Measurements from ENCODE around the gene BMF.
"Not testable (repeated sequence)": the region's sequence is repeated elsewhere in the genome, so short reads cannot be mapped to it uniquely, and the experiment has no call there.

BMF gene, protein sequence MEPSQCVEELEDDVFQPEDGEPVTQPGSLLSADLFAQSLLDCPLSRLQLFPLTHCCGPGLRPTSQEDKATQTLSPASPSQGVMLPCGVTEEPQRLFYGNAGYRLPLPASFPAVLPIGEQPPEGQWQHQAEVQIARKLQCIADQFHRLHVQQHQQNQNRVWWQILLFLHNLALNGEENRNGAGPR

DNA sequence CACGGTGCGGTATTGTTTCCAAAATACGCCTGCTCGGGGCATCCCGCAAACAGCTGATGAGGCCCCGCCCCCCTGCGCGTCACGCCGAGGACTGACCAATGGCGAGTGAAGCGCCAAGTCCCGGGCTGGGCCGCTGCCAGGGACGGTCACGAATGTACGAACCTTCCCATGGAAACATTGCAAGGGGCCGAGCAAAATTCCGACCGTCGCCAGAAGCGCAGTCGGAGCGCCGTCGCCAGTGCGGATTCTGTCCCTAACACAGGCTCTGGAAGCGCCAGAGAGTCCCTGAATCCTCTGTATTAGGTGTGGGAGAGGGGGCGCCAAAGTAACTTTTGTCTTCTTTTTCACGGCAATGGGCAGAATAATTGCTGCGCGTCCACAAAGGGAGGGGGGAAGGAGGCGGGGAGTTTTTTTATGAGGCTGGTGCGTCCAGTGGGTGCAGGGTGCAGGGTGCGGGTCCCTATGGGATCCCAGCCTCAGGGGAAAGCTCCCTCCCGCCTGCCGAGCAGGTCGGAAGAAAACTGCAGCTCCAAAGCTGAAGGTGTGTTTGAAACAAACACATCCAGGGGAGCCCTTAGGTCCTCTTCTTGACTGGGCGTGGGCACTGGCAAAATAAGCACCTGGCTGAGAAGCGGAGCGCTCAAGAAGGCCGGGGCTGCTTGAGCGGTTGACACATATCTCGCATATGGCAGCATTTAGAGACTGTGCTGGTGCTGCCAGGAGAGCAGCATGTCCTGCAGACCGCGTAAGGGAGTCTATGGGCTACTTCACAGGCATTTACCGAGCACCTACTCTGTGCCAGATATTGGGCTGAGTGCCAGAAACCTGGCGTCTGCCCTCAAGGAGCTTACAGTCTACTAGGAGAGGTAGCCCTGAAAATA lies at the start of gene BMF:
Gene BMF, minus strand, starts transcription at position 25 of the 881 bp plus-strand sequence. CDS start 2,793 bp downstream, outside the sequence.
- H3K36me3 ChIP-seq (ENCODE audit: low read length), result no peaks in the 10 kb centered on the region
- H3K9ac ChIP-seq (ENCODE audit: low read length), result peak within 1 kb of the TSS; percentile 74
- H3K27me3 ChIP-seq (ENCODE audit: low read length), result no peaks in the 10 kb centered on the region
- H3F3A ChIP-seq (ENCODE audit: insufficient read depth), result peaks cover 42% of the 10 kb centered on the region
- H2AFZ ChIP-seq (ENCODE audit: low read depth, low read length, severe bottlenecking), result peak within 1 kb of the TSS; percentile 88
- no peaks in the 10 kb centered on the region for H3K9me2 ChIP-seq (replicated peaks; ENCODE audit: insufficient read depth, low read length)
- peaks cover 19% of the 10 kb centered on the region for H3K79me2 ChIP-seq (ENCODE audit: insufficient read depth, low read length)
- no peaks in the 10 kb centered on the region for H4K20me1 ChIP-seq (ENCODE audit: low read depth, low read length)
- H3K4me3 ChIP-seq (ENCODE audit: insufficient read depth, low read length, poor library complexity, severe bottlenecking), result peak within 1 kb of the TSS; percentile 79
- TF ChIP-seq, protein P1, sequence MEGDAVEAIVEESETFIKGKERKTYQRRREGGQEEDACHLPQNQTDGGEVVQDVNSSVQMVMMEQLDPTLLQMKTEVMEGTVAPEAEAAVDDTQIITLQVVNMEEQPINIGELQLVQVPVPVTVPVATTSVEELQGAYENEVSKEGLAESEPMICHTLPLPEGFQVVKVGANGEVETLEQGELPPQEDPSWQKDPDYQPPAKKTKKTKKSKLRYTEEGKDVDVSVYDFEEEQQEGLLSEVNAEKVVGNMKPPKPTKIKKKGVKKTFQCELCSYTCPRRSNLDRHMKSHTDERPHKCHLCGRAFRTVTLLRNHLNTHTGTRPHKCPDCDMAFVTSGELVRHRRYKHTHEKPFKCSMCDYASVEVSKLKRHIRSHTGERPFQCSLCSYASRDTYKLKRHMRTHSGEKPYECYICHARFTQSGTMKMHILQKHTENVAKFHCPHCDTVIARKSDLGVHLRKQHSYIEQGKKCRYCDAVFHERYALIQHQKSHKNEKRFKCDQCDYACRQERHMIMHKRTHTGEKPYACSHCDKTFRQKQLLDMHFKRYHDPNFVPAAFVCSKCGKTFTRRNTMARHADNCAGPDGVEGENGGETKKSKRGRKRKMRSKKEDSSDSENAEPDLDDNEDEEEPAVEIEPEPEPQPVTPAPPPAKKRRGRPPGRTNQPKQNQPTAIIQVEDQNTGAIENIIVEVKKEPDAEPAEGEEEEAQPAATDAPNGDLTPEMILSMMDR (IDR thresholded peaks at IDR 0.05; ENCODE audit: insufficient read depth, low read length, poor library complexity, severe bottlenecking), result no peak
- no peak for TF ChIP-seq EZH2phosphoT487 (conservative IDR thresholded peaks at IDR 0.05; ENCODE audit: low read length)
- peak within 1 kb of the TSS; percentile 98 for H3K27ac ChIP-seq (ENCODE audit: low read depth, low read length)
- H3K4me2 ChIP-seq (ENCODE audit: low read depth, low read length, poor library complexity, severe bottlenecking), result peak within 1 kb of the TSS; percentile 79
- H3K9me3 ChIP-seq (ENCODE audit: insufficient read depth, low read length), result no peaks in the 10 kb centered on the region

DNA sequence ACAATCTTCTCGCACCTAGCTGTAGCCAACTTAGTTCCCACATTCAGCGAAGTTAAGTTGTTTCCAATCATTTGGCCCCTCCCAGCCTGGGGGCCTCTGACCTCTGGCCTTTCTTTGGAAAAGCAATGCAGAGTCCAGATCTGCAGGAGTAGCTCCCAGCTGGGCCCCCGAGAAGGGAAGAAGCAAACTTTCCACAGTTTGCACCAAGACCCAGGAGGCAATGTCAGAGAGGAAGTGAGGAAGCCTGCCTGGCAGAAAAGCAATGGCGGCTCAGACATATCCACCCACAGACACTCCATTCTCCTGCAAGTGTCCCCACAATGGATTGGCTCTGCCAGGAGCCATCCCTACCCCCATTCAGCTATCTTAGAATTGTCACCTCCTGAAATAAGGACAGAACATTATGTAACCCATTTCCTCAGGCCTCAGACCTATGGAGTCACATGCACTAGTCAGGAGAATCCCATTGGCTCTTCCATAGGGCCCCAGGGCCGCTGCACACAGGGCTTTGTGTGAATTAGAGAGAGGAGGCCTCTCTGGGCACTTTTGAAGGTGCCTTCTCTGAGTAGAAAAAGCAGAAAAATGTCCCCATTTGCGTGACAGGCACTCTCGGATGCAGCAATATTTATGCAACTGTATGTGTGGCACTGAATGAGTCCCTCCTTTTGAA lies 49.2 kb upstream of the BMF start:
- Histone ChIP-seq H3K36me3 (ENCODE audit: low read length) (peaks cover 13% of the 10 kb centered on the region), H3K27me3 (ENCODE audit: low read length) (no peaks in the 10 kb centered on the region), H3K9ac (ENCODE audit: low read length) (no peak overlapping the region), H3K4me2 (ENCODE audit: low read depth, low read length, poor library complexity, severe bottlenecking) (no peak overlapping the region), H3K9me2 (replicated peaks; ENCODE audit: insufficient read depth, low read length) (no peaks in the 10 kb centered on the region), H3K9me3 (ENCODE audit: insufficient read depth, low read length) (no peaks in the 10 kb centered on the region), H3F3A (ENCODE audit: insufficient read depth) (peaks cover 11% of the 10 kb centered on the region), H3K4me3 (ENCODE audit: insufficient read depth, low read length, poor library complexity, severe bottlenecking) (no peak overlapping the region), H3K79me2 (ENCODE audit: insufficient read depth, low read length) (peaks cover 21% of the 10 kb centered on the region), H4K20me1 (ENCODE audit: low read depth, low read length) (peaks cover 7% of the 10 kb centered on the region), H2AFZ (ENCODE audit: low read depth, low read length, severe bottlenecking) (no peak overlapping the region), H3K27ac (ENCODE audit: low read depth, low read length) (no peak overlapping the region)
- TF ChIP-seq, protein P1 (IDR thresholded peaks at IDR 0.05; ENCODE audit: insufficient read depth, low read length, poor library complexity, severe bottlenecking), result no peak
- TF ChIP-seq EZH2phosphoT487 (conservative IDR thresholded peaks at IDR 0.05; ENCODE audit: low read length), result no peak

DNA sequence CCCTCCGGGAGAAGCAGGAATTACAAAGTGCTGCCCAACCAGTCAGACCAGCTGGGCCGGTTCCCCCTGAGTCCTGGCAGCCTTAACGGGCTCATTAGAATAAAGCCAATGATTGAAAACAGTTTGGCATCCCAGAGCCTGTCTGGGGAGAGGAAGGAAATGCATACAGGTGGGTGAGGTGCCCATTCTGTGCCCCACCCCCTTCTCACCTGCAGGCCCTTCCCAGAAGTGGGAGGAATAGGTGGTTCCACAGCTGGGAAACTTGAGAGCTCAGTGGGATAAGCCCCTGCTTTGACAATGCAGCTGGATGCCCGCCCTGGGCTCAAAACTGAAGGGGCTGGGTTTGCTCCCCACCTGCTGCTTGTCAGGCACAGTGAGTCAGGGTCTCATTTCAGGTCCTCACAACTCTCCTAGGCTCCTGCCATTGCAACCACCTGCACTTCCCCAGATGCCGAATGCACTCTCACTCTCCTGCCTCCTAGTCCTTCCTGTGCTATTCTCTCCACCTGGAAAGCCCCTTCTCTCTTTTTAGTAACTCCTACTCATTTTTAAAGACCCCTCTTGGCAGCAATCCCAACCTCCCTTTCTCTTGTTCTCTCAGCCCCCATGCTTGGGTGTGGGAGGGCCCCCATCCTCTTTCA lies 46.7 kb upstream of the BMF start:
- no peaks in the 10 kb centered on the region for H3K36me3 ChIP-seq (ENCODE audit: low read length)
- H3K4me2 ChIP-seq (ENCODE audit: low read depth, low read length, poor library complexity, severe bottlenecking), result no peak overlapping the region
- no peak overlapping the region for H3K4me3 ChIP-seq (ENCODE audit: insufficient read depth, low read length, poor library complexity, severe bottlenecking)
- H3K9me2 ChIP-seq (replicated peaks; ENCODE audit: insufficient read depth, low read length), result no peaks in the 10 kb centered on the region
- no peak for TF ChIP-seq EZH2phosphoT487 (conservative IDR thresholded peaks at IDR 0.05; ENCODE audit: low read length)
- TF ChIP-seq, protein P1 (IDR thresholded peaks at IDR 0.05; ENCODE audit: insufficient read depth, low read length, poor library complexity, severe bottlenecking), result no peak
- H3K79me2 ChIP-seq (ENCODE audit: insufficient read depth, low read length), result no peaks in the 10 kb centered on the region
- H2AFZ ChIP-seq (ENCODE audit: low read depth, low read length, severe bottlenecking), result no peak overlapping the region
- H3K9me3 ChIP-seq (ENCODE audit: insufficient read depth, low read length), result no peaks in the 10 kb centered on the region
- H3K27me3 ChIP-seq (ENCODE audit: low read length), result no peaks in the 10 kb centered on the region
- H3K9ac ChIP-seq (ENCODE audit: low read length), result no peak overlapping the region
- H3F3A ChIP-seq (ENCODE audit: insufficient read depth), result no peaks in the 10 kb centered on the region
- H4K20me1 ChIP-seq (ENCODE audit: low read depth, low read length), result no peaks in the 10 kb centered on the region
- no peak overlapping the region for H3K27ac ChIP-seq (ENCODE audit: low read depth, low read length)

DNA sequence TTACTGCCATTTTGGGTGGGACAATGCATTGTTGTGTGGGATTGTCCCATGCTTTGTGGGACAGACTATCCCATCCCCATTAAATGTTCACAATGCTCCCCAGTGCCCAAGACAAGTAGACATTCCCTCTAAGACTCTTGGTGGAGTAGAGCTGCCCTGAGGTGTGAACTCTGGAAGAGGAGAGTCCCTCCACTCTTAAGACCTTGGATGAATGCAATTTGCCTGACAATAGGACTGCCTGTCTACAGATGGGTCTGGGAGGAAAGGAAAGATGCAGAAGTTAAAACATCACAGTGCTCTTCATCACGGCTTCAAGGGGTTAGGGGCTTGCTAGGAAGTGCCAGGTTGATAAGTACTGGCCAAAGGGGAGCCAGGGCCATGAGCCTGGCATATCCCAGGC lies 46.1 kb upstream of the BMF start:
- H3F3A ChIP-seq (ENCODE audit: insufficient read depth); H2AFZ ChIP-seq (ENCODE audit: low read depth, low read length, severe bottlenecking); H3K9me2 ChIP-seq (replicated peaks; ENCODE audit: insufficient read depth, low read length); H3K27ac ChIP-seq (ENCODE audit: low read depth, low read length); H3K79me2 ChIP-seq (ENCODE audit: insufficient read depth, low read length); H3K27me3 ChIP-seq (ENCODE audit: low read length); H3K4me3 ChIP-seq (ENCODE audit: insufficient read depth, low read length, poor library complexity, severe bottlenecking); H3K36me3 ChIP-seq (ENCODE audit: low read length); H3K9me3 ChIP-seq (ENCODE audit: insufficient read depth, low read length); H3K4me2 ChIP-seq (ENCODE audit: low read depth, low read length, poor library complexity, severe bottlenecking); H4K20me1 ChIP-seq (ENCODE audit: low read depth, low read length); H3K9ac ChIP-seq (ENCODE audit: low read length): not testable (repeated sequence)

Measured in SU-DHL-6 (cell line).